Psoas muscle (tissue), 8 donors: ENCODE results near the gene SYNGR1. TPM values are rescaled to one million over a fixed set of nuclear protein-coding genes. Genes with fewer than 3 reads are reported as not detected.

Experiments
- ATAC-seq, 4 donors: fragments of 200-7000 bp; cut with Tn5 transposase; one replicate each; pipeline ENCODE4 v1.9.1; 2020; ENCODE audit warnings: moderate library complexity in 3 of 4, mild to moderate bottlenecking in 2 of 4
- DNase-seq, 2 donors: peaks; one replicate each; pipeline ENCODE4 v3.0.0-alpha.2; 2020
- H3K27ac ChIP-seq: fragments of 200-600 bp; one replicate; pipeline ENCODE4 v1.8.0; 2022
- H3K27me3 ChIP-seq, 3 donors: fragments of 200-600 bp in 1 of 3; one replicate each; pipeline versions ENCODE4 v1.6.1 to v1.8.0; 2013 to 2022; ENCODE audit warnings: low read length in 2 of 3, mild to moderate bottlenecking in 2 of 3, moderate library complexity in 1 of 3; ENCODE audit not compliant: insufficient read depth in 3 of 3
- H3K36me3 ChIP-seq, 2 donors: fragments of 200-600 bp in 1 of 2; one replicate each; pipeline versions ENCODE4 v1.6.1 to v1.8.0; 2013 to 2022; ENCODE audit warnings: low read depth in 1 of 2, mild to moderate bottlenecking in 1 of 2, moderate library complexity in 1 of 2; ENCODE audit not compliant: insufficient read depth in 1 of 2
- H3K4me1 ChIP-seq: fragments of 200-600 bp; one replicate; pipeline ENCODE4 v1.8.0; 2022
- H3K4me3 ChIP-seq: fragments of 200-600 bp; one replicate; pipeline ENCODE4 v1.8.0; 2022; ENCODE audit warnings: mild to moderate bottlenecking
- H3K9me3 ChIP-seq: fragments of 200-600 bp; one replicate; pipeline ENCODE4 v1.8.0; 2022
- WGBS, 3 donors: extraction: QIAGEN DNeasy Blood & Tissue Kit; methylation state at CpG; one replicate each; pipeline versions ENCODE4 v1.1.6 to v1.1.7; 2013; 5-methylcytosine and 5-hydroxymethylcytosine counted together
- intact Hi-C, 2 donors: fragments of 100-400 bp; cut with DNase I; formaldehyde crosslinking; loops; one replicate each; pipeline versions ENCODE4 v1.11.0 to v1.14.2; 2022
- polyA plus RNA-seq, 3 donors: library from polyadenylated mRNA; stranded (reverse); fragments of 200-250 nt; gene quantifications; one replicate each; pipeline ENCODE4 v1.2.3, GENCODE V29; 2013
- total RNA-seq, 4 donors: library from RNA; stranded (reverse); fragmentation: NEBNext Ultra II Directional in 2 of 4; extraction: Animal tissue kit (Norgen Biotek cat#: 25700) in 2 of 4; gene quantifications; one replicate each; pipeline versions ENCODE4 v1.2.1 to v1.2.4, GENCODE V29; 2021 to 2023
- TF ChIP-seq, protein P1 (sequence below): fragments of 200-600 bp; IDR thresholded peaks from one replicate; pipeline ENCODE4 v1.8.0; 2022; ENCODE audit warnings: antibody characterized with exemption
- donor health status: healthy with polysubstance abuse.
- donor health status: DM: no; HTN: no; CAD: no; lungs with moderate emphysema.
- donor health status: Bipolar disorder and iron deficiency.
- donor health status: healthy.
- donor health status: DM: yes; HTN: yes; CAD: no.
- donor health status: DM: no; HTN: no; CAD: no.
- donor health status: DM: no; HTN: no; CAD: no.
- donor health status: DM: yes; HTN: yes; CAD: no.

Gene SYNGR1
- total and polyA plus RNA-seq, 7 donors = 15.3 to 39.9 (median 20.4) TPM

GRCh38 chr22:39363751-39364515 lies 14.1 kb downstream of the SYNGR1 start:
- TF ChIP-seq, protein P1, sequence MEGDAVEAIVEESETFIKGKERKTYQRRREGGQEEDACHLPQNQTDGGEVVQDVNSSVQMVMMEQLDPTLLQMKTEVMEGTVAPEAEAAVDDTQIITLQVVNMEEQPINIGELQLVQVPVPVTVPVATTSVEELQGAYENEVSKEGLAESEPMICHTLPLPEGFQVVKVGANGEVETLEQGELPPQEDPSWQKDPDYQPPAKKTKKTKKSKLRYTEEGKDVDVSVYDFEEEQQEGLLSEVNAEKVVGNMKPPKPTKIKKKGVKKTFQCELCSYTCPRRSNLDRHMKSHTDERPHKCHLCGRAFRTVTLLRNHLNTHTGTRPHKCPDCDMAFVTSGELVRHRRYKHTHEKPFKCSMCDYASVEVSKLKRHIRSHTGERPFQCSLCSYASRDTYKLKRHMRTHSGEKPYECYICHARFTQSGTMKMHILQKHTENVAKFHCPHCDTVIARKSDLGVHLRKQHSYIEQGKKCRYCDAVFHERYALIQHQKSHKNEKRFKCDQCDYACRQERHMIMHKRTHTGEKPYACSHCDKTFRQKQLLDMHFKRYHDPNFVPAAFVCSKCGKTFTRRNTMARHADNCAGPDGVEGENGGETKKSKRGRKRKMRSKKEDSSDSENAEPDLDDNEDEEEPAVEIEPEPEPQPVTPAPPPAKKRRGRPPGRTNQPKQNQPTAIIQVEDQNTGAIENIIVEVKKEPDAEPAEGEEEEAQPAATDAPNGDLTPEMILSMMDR = no peak
- no peak overlapping the region for H3K4me3 ChIP-seq
- H3K4me1 ChIP-seq = peaks cover 8% of the 10 kb centered on the region
- no peaks in the 10 kb centered on the region for H3K9me3 ChIP-seq
- intact Hi-C loops = no loop called here
- H3K27ac ChIP-seq = peak overlapping the region; percentile 46
- WGBS, 3 donors = 46 to 69% (median 57%) methylated on average over 19 of the region's 19 CpGs
- H3K36me3 ChIP-seq = peaks cover 0 to under 1% of the 10 kb centered on the region in 2 donors
- ATAC-seq = peak in 2 of 4 donors; percentile 19 to 29
- no peak for DNase-seq
- no peaks in the 10 kb centered on the region for H3K27me3 ChIP-seq

GRCh38 chr22:39364714-39365491 lies 15.1 kb downstream of the SYNGR1 start:
- H3K27me3 ChIP-seq = no peaks in the 10 kb centered on the region
- ATAC-seq (peak in 3 of 4 donors; percentile 48 to 62 (median 61)), DNase-seq (no peak)
- WGBS, 3 donors = 48 to 68% (median 52%) methylated on average over 11 of the region's 11 CpGs
- H3K9me3 ChIP-seq = no peaks in the 10 kb centered on the region
- TF ChIP-seq, protein P1 = no peak
- H3K27ac ChIP-seq = peak overlapping the region; percentile 46
- peaks cover 8% of the 10 kb centered on the region for H3K4me1 ChIP-seq
- no peak overlapping the region for H3K4me3 ChIP-seq
- no peaks in the 10 kb centered on the region for H3K36me3 ChIP-seq
- intact Hi-C loops = no loop called here

DNA sequence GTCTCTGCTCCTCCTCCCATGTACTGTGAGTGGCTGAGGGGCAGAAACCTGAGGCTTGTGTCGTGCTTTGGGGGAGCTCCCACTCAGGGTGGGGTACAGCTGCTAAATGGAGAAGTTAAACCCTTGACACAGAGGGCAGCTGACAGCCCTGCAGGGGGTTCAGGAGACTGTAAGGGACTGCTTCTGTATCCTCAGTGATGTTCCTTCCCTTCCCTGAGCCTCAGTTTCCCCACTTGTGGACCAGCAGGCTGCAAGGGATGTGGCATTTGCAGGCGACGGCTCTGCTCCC lies 15.6 kb downstream of the SYNGR1 start:
- no peak for ATAC-seq
- WGBS, 3 donors = 87 to 100% (median 91%) methylated on average over 3 of the region's 3 CpGs
- H3K9me3 ChIP-seq = no peaks in the 10 kb centered on the region
- no peak for DNase-seq
- no peaks in the 10 kb centered on the region for H3K36me3 ChIP-seq
- intact Hi-C loops = no loop called here
- TF ChIP-seq, protein P1 = no peak
- H3K27me3 ChIP-seq = no peaks in the 10 kb centered on the region
- no peak overlapping the region for H3K4me3 ChIP-seq
- peaks cover 8% of the 10 kb centered on the region for H3K4me1 ChIP-seq
- no peak overlapping the region for H3K27ac ChIP-seq

DNA sequence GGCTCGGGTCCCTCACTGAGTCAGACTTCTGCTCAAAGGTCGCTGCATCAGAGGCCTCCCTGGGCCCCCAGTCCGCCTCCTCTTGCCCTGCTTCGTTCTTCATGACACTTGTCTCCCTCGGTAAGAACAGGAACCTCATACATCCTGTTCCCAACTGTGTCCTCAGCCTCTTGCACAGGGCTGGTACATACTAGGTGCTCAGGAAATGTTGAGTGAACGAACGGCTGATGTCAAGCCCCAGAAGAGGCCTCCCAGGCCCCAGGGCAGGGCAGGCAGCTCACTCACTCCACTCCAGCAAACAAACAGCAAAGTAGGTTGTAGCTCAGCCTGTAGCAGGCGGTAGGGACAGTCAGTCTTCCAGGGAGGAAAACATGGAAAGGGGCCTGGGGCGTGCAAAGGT lies 17.2 kb downstream of the SYNGR1 start:
- no peak overlapping the region for H3K4me3 ChIP-seq
- WGBS, 3 donors = 79 to 84% (median 84%) methylated on average over 9 of the region's 9 CpGs
- no peak overlapping the region for H3K27ac ChIP-seq
- H3K27me3 ChIP-seq = no peaks in the 10 kb centered on the region
- TF ChIP-seq, protein P1 = no peak
- DNase-seq (no peak), ATAC-seq (no peak)
- H3K36me3 ChIP-seq = no peaks in the 10 kb centered on the region
- intact Hi-C loops = no loop called here
- H3K9me3 ChIP-seq = no peaks in the 10 kb centered on the region
- H3K4me1 ChIP-seq = peaks cover 8% of the 10 kb centered on the region
